Measurements from ENCODE around the gene SLC4A11.
"Not testable (repeated sequence)": the region's sequence is repeated elsewhere in the genome, so short reads cannot be mapped to it uniquely, and the experiment has no call there.

The SLC4A11 gene

GRCh38 chr20:3227506-3227905, 11.5 kb downstream of the SLC4A11 start:
- no peak for DNase-seq

DNA sequence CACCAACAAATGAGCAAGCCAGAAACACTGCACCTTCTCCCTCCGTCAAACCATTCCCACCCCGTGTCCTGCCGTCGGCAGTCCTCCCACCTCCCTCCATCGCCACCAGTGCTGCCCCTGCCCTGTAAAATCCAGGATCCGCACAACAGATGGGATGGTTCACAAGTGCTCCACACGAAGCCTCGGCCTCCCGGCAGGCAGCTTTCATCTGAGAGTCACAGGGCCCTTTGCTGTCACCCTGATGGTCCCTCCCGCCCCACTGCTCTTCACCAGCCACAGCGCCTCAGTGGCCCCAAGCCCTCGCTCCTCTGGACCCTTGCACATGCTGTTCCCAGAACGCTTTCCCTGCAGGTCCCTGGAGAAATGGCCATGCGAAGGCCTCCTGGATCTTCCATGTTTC, 12.1 kb downstream of the SLC4A11 start:
- DNase-seq, result no peak

- DNase-seq, result no peak
Observed at GRCh38 chr20:3226093-3226492, 12.9 kb downstream of the SLC4A11 start.

DNA sequence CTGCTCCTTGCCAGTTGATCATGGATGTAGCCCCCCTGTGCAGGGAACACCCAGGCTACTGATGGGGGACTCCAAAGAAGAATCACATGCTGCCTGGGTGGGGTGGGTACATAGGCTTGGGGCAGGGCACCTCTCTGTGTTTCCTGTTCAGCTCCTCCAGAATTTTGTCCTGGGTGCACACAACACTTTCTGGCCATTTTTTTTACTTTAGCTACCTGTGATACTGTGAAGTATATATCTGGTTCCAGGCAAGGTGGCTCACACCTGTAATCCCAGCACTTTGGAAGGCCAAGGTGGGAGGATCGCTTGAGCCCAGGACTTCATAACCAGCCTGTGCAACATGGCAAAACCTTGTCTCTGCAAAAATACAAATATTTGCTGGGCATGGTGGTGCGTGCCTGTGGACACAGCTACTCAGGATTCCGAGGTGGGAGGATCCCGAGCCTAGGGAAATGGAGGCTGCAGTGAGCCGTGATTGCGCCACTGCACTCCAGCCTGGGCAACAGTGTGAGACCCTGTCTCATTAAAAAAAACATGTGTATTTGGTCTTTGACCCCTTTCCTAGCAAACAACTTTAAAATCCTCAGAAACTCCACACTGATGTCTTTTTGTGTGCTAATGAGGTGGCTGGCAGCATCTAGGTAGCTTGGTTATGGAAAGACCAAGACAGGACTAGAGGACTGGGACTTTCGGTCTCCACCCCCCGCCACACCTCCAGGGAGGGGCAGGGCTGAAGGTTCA, 14.1 kb downstream of the SLC4A11 start:
- DNase-seq, result no peak

GRCh38 chr20:3223994-3224680, 14.9 kb downstream of the SLC4A11 start:
- no peak for DNase-seq

DNA sequence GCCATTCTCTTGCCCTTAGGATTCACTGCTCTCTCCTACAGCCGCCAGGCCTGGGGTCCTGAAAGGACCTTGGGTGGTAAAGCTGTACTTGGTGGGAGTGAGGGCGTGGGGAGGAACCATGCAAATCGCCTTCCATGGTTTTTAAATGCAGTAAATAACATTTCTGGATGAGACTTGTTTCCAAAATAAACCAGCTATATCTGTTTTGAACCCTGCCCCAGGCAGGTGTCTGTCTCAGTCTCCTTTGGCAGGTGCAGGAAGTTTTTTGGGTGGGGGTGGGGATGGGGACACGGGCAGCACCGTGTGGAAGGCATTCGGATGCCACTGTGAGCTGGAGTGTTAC, 15.4 kb downstream of the SLC4A11 start:
- no peak for DNase-seq

DNA sequence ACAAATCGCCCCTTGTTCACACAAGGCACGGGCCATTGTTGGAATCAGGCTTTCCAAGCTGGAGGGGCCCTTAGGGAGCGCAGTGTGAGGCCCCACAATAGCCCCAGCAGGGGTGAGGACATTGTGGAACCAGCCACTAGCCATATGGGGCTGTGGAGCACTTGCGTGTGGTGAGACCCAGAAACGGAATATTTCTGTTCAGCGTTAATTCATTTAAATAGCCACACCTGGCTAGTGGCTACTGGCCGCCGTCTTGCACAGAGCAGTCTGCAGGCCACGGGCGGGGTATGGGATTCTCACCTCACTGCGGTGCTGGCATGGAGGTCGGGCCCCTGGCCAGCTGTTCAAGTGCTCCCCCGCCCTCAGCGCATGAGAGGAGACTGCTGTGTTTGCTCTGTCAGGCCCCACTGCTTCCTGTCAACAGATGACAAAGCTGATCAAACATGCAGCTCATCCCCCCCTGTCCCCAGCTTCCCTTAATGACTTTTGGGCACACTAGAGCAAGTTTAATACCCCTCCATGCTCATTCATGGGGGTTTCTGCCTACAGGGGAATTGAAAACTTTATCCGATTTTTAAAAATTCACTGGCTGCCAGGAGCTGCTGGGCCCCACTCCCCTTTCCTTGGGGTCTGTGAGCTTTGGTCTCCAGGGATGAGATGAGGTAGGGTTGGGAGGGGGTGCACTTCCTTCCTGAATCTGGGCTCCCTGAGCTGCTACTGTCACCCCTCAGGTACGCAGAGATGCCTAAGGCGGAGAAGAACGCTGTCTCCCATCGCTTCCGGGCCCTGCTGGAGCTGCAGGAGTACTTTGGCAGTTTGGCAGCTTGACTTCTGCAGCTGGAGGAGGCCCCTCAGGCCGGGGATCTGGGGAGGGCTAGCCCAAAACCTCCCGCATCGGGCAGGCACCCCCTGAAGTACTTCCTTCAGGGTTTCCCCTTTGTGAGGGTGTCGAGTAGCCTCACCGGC, 16.1 kb downstream of the SLC4A11 start:
- no peak for DNase-seq

DNA sequence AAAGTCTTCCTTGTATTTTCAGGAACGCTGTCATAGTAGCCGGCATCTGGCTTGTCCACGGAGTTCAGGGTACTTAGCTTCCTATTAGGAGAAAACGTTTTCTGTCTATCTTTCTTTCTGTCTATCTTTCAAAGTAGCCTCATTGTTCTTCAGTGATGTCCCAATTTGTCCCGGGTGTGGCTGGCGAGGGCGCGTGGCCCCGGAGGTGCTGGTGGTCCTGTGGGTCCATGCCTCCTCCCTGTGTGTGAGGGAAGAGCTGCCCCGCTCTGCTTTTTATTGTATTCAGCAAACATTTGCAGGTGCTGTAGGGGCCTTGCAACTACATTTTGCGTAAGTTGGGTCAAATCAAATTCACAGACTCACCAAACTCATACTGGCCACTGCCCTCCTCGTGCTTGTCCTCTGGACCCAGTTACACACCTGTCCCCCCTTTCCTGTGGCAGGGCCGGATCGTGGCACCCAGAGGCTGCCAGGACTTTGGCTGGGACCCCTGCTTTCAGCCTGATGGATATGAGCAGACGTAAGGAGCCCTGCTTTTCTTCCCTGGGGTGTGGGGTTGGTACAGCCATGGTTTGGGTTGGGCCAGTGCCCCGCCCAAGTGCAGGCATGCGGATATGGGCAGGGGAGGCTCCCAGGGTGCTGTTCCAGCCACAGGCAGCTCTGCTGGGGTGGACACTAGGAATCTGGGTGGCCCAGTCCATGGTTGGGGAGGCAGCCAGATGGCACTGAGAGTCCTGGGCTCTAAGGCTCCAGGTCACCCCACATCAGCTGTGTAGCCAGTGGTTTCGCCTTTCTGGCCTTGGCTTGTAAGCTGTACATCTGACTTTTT, 17.4 kb downstream of the SLC4A11 start:
- no peak for DNase-seq

- peak; percentile 88 for DNase-seq
Observed at GRCh38 chr20:3218307-3218988, 20.5 kb downstream of the SLC4A11 start.

GRCh38 chr20:3215359-3215917, 23.6 kb downstream of the SLC4A11 start:
- not testable (repeated sequence) for DNase-seq

GRCh38 chr20:3213226-3213625, 25.8 kb downstream of the SLC4A11 start:
- DNase-seq, result no peak

DNA sequence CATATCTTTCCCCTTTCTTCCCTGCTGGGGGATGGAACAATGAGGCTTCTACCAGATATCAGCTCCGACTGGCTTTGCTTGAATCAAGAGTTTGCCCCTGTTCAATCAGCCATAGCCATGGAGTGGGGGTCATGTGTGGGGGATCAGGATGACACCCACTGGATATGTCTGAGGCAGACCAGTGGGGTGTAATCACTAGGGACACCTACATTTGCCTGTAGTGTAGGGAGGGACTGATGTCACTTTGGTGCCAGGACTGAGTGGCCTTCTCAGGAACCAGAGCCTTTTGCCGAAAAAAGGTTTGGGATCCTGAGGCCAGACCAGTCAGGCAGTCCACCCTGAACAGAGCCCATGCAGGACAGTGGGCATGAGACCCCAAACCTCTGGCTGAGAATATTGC, 28.6 kb downstream of the SLC4A11 start:
- no peak for DNase-seq

DNA sequence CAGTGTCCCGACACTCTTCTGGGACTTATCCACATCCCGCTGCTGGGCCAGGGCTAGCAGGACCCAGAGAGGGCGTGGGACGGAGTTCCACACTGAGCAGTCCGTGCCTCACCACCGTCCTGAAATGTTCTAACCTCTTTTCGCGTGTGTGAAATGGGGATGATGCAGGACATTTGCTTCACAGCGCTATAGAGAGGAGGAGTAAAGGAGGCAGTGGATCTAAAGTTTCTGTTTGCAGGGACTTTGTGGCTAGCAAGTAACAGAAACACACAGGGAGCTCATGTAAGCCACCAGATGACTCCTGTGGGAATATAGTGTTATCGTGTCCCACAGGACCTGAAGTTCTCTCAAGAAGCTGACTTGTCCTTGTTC, 29.1 kb downstream of the SLC4A11 start:
- DNase-seq, result no peak

GRCh38 chr20:3209257-3209945, 29.6 kb downstream of the SLC4A11 start, which contains the start of gene ITPA:
Gene ITPA (plus strand): TSS chr20:3209498. CDS start chr20:3209552, 54 bp downstream.
- peak; percentile 72 for DNase-seq

GRCh38 chr20:3208786-3209256, 30.2 kb downstream of the SLC4A11 start:
- no peak for DNase-seq

DNA sequence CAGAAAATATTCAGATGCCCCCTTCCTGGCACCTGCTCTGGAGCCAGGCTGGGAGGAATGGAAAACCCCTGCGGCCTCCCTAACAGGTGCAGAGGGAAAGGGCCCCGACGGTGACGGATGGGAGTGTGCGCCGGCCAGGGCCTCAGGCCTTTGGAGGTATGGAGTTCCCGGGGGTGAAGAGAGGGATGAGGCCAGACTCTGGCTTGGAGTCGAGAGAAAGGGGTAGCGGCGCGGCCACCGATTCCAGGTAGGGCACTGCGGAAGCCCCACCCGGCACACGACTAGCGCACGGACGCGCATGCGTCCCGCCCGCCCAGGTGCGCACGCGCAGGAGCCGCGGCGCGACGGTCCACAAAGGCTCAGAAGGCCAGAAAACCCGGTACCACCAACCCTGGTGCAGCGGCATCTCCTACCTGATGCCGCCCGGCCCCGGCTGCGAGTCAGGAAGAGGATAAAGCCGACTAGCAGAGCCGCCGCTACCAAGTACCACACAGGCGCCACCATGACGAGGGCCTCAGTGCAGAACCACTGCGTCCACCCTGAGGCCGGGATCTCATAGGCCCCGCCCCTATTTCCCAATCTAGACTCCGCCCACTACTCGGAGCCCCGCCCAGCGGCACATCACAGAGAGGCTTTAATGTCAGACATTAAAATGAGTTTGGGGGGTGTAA, 34.7 kb downstream of the SLC4A11 start, which contains the start of gene DDRGK1:
Gene DDRGK1 (minus strand): TSS at position 559 of the 671 bp plus-strand sequence. CDS start 55 bp downstream, at position 504.
- DNase-seq, result peak; percentile 95

DNA sequence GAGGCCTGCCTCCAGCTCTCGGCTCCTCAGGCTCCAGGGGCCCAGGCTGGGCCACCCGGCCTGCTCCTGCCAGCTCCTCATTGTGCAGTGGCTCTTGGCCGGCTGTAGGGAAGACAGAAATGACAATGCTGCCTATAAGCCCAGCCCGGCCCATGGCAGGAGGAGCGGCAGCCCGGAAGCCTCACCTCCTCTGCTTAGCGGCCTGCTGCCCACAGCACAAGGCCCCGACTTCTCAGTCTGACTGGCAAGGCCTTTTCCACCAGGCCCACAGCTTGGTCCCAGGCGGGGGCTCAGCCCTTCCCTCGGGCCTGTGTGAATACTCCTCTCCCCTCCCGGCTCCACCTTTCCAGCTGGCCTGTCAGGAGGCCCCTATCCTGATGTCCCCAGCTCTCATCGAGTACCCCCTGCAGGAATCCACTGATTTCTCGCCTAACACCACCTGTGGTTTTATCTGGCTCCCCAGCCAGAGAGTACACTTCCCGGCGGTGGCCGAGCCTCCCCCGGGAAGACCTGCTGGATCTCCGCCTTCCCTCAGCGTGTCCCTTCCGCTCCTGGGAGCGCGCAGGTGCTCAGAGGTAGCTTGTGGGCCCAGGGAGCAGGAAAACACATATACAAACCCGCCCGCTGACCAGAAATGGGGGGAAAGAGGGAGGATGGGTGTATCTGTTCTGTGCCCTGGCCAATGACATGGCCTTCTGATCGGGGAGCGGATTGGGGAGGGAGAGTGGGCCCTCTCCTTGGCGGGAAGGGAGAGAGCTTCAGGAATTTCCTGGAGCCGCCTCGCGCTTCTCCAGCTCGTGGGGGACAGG, 35.5 kb downstream of the SLC4A11 start:
- DNase-seq, result peak; percentile 56

GRCh38 chr20:3202965-3203314, 36.0 kb downstream of the SLC4A11 start:
- DNase-seq, result no peak

Measured in activated CD4-positive, alpha-beta T cell treated with anti-CD3 and anti-CD28 coated beads for 48 hours (primary cell).